Stimulated activated effector memory CD8-positive, alpha-beta T cell treated with anti-CD3 and anti-CD28 coated beads, Interleukin-12 subunit alpha, Interleukin-12 subunit beta, amount 100 ng/mL, for 72 hours (primary cell): ENCODE data around the gene TTC24.
"Not testable (repeated sequence)": the region's sequence is repeated elsewhere in the genome, so short reads cannot be mapped to it uniquely, and the experiment has no call there.

Experiments used
- ATAC-seq: fragments of 150-1000 bp; cut with Tn5 transposase; 2 replicates; pipeline ENCODE4 v1.10.0; 2021
- DNase-seq, 2 donors: peaks; one replicate each; pipeline ENCODE4 v3.0.0; 2021 to 2022; ENCODE audit warnings: low spot score in 2 of 2
- H3K27ac Mint-ChIP-seq: one replicate; pipeline ENCODE4 v1.8.0; 2022; ENCODE audit warnings: mild to moderate bottlenecking, mixed read lengths
- H3K36me3 Mint-ChIP-seq: one replicate; pipeline ENCODE4 v1.8.0; 2022; ENCODE audit warnings: mild to moderate bottlenecking, mixed read lengths
- H3K4me1 Mint-ChIP-seq: one replicate; pipeline ENCODE4 v1.8.0; 2022; ENCODE audit warnings: mixed read lengths
- H3K4me3 Mint-ChIP-seq: one replicate; pipeline ENCODE4 v1.8.0; 2022; ENCODE audit warnings: mild to moderate bottlenecking, mixed read lengths
- H3K9me3 Mint-ChIP-seq: one replicate; pipeline ENCODE4 v1.8.0; 2022; ENCODE audit warnings: mixed read lengths

TTC24 gene

GRCh38 chr1:156625436-156626078 is 46.0 kb downstream of the TTC24 start:
- no peaks in the 10 kb centered on the region for H3K9me3 Mint-ChIP-seq
- peaks cover 12% of the 10 kb centered on the region for H3K4me1 Mint-ChIP-seq
- DNase-seq (peak; percentile 58 to 77), ATAC-seq (peak; percentile 66)
- no peak overlapping the region for H3K27ac Mint-ChIP-seq
- H3K36me3 Mint-ChIP-seq, result no peaks in the 10 kb centered on the region
- H3K4me3 Mint-ChIP-seq, result peak overlapping the region; percentile 68

GRCh38 chr1:156626079-156626438 is 46.5 kb downstream of the TTC24 start:
- no peaks in the 10 kb centered on the region for H3K36me3 Mint-ChIP-seq
- peaks cover 12% of the 10 kb centered on the region for H3K4me1 Mint-ChIP-seq
- no peak for ATAC-seq
- no peak overlapping the region for H3K27ac Mint-ChIP-seq
- DNase-seq, result no peak
- H3K4me3 Mint-ChIP-seq, result peak overlapping the region; percentile 68
- no peaks in the 10 kb centered on the region for H3K9me3 Mint-ChIP-seq

GRCh38 chr1:156627313-156627880 is 47.9 kb downstream of the TTC24 start:
- no peaks in the 10 kb centered on the region for H3K36me3 Mint-ChIP-seq
- no peaks in the 10 kb centered on the region for H3K9me3 Mint-ChIP-seq
- H3K4me1 Mint-ChIP-seq, result peaks cover 12% of the 10 kb centered on the region
- no peak for DNase-seq
- no peak for ATAC-seq
- no peak overlapping the region for H3K27ac Mint-ChIP-seq
- H3K4me3 Mint-ChIP-seq, result no peak overlapping the region

- Mint-ChIP-seq H3K4me3 (no peak overlapping the region), H3K27ac (no peak overlapping the region), H3K9me3 (no peaks in the 10 kb centered on the region), H3K36me3 (no peaks in the 10 kb centered on the region), H3K4me1 (peaks cover 11% of the 10 kb centered on the region)
- DNase-seq (no peak), ATAC-seq (no peak)
Observed at GRCh38 chr1:156629823-156630449, 50.4 kb downstream of the TTC24 start.

GRCh38 chr1:156631152-156631551 is 51.6 kb downstream of the TTC24 start:
- not testable (repeated sequence) for DNase-seq, H3K4me3 Mint-ChIP-seq, H3K9me3 Mint-ChIP-seq, H3K27ac Mint-ChIP-seq, H3K36me3 Mint-ChIP-seq, ATAC-seq, H3K4me1 Mint-ChIP-seq

GRCh38 chr1:156632355-156632754 is 52.8 kb downstream of the TTC24 start:
- no peaks in the 10 kb centered on the region for H3K36me3 Mint-ChIP-seq
- H3K4me1 Mint-ChIP-seq, result no peaks in the 10 kb centered on the region
- ATAC-seq (no peak), DNase-seq (no peak)
- H3K4me3 Mint-ChIP-seq, result no peak overlapping the region
- no peaks in the 10 kb centered on the region for H3K9me3 Mint-ChIP-seq
- H3K27ac Mint-ChIP-seq, result no peak overlapping the region
